ENCODE data around the gene FAM120A. TPM values are rescaled to one million over a fixed set of nuclear protein-coding genes. Genes with fewer than 3 reads are reported as not detected.

FAM120A gene
- total RNA-seq, 2 donors from 2014 or later: 38.3 to 46.1 TPM

DNA sequence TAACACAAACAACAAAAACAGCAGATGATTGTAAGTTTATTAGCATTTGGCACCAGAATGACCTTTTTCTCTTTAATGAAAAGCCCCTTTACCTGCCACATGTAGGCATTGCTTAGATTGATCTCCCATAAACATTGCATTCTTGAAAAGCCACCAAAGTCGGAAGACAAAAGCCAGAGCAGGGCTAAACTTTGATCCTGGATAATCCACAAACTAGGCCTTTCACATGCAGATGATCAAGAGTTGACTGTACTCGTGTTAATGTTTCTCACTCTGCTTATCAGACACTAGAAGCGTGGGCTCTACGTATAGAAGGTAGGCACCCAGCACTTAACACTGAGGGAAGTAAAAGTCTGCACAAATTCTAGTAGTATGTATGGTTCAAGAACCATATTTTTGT, 103.9 kb downstream of the FAM120A start:
- DNase-seq: no peak
- peaks cover 6% of the 10 kb centered on the region for H3K4me1 Mint-ChIP-seq
- no peaks in the 10 kb centered on the region for H3K9me3 Mint-ChIP-seq
- no peak overlapping the region for H3K4me3 Mint-ChIP-seq
- no peak overlapping the region for H3K27ac Mint-ChIP-seq
- Histone ChIP-seq H3K27me3 (ENCODE audit: control insufficient read depth, insufficient read depth, low read length, poor library complexity, severe bottlenecking) (no peaks in the 10 kb centered on the region), H3K27ac (ENCODE audit: low read depth, low read length) (no peak overlapping the region), H3K36me3 (ENCODE audit: control insufficient read depth, insufficient read depth, low read length) (peaks cover 85% of the 10 kb centered on the region), H3K4me1 (ENCODE audit: control insufficient read depth, insufficient read depth, low read length) (no peaks in the 10 kb centered on the region), H3K9ac (ENCODE audit: extremely low read depth, low read length, poor library complexity, severe bottlenecking) (no peak overlapping the region), H3K4me3 (ENCODE audit: low read length) (no peak overlapping the region), H3K9me3 (ENCODE audit: control insufficient read depth, low read length) (no peaks in the 10 kb centered on the region)
- 40 to 78% methylated on average over 2 to 4 of the region's 4 CpGs for WGBS, 2 experiments (ENCODE audit: insufficient coverage in 1 of 2, insufficient read length in 1 of 2)
- H3K36me3 Mint-ChIP-seq (ENCODE audit: low read depth): peaks cover 60% of the 10 kb centered on the region
- no peaks in the 10 kb centered on the region for H3K27me3 Mint-ChIP-seq (ENCODE audit: insufficient read depth)
- TF ChIP-seq, protein P1, sequence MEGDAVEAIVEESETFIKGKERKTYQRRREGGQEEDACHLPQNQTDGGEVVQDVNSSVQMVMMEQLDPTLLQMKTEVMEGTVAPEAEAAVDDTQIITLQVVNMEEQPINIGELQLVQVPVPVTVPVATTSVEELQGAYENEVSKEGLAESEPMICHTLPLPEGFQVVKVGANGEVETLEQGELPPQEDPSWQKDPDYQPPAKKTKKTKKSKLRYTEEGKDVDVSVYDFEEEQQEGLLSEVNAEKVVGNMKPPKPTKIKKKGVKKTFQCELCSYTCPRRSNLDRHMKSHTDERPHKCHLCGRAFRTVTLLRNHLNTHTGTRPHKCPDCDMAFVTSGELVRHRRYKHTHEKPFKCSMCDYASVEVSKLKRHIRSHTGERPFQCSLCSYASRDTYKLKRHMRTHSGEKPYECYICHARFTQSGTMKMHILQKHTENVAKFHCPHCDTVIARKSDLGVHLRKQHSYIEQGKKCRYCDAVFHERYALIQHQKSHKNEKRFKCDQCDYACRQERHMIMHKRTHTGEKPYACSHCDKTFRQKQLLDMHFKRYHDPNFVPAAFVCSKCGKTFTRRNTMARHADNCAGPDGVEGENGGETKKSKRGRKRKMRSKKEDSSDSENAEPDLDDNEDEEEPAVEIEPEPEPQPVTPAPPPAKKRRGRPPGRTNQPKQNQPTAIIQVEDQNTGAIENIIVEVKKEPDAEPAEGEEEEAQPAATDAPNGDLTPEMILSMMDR (conservative IDR thresholded peaks at IDR 0.05): no peak

DNA sequence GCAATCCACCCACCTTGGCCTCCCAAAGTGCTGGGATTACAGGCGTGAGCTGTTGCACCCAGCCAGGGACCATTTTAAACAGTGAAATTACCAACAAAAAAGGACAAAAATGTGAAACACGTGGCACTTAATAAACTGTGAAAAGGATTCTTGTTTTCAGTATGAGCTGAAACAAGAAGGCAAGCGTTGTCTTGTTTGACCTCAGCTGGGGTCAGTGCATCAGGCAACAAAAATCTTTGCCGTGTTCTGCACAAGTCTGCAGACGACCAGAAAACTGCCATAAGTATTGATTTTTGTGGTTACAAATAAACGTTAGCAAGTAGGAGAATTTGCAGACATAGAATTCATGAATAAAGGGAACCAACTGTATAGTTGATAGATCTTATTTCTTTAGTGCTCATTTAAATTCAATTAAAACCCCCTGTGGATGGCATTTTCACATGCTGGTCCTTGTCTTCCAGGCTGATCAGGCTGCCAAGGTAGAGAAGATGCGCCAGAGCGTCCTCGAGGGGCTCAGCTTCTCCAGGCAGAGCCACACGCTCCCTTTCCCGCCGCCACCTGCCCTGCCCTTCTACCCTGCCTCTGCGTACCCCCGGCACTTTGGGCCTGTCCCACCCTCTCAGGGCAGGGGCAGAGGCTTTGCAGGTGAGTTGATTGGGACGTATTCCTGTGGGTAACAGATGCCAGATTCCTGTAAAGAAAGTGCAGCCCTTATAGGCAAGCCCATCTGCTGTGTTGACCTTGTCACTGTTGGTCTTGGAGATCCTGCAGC, 106.1 kb downstream of the FAM120A start:
- TF ChIP-seq, protein P1 (conservative IDR thresholded peaks at IDR 0.05): no peak
- Histone ChIP-seq H3K9me3 (ENCODE audit: control insufficient read depth, low read length) (no peaks in the 10 kb centered on the region), H3K27ac (ENCODE audit: low read depth, low read length) (no peak overlapping the region), H3K36me3 (ENCODE audit: control insufficient read depth, insufficient read depth, low read length) (peaks cover 83% of the 10 kb centered on the region), H3K4me3 (ENCODE audit: low read length) (no peak overlapping the region), H3K27me3 (ENCODE audit: control insufficient read depth, insufficient read depth, low read length, poor library complexity, severe bottlenecking) (no peaks in the 10 kb centered on the region), H3K4me1 (ENCODE audit: control insufficient read depth, insufficient read depth, low read length) (no peaks in the 10 kb centered on the region), H3K9ac (ENCODE audit: extremely low read depth, low read length, poor library complexity, severe bottlenecking) (no peak overlapping the region)
- Mint-ChIP-seq H3K4me1 (peaks cover 6% of the 10 kb centered on the region), H3K9me3 (no peaks in the 10 kb centered on the region), H3K27me3 (ENCODE audit: insufficient read depth) (no peaks in the 10 kb centered on the region), H3K27ac (no peak overlapping the region), H3K36me3 (ENCODE audit: low read depth) (peaks cover 65% of the 10 kb centered on the region), H3K4me3 (no peak overlapping the region)
- DNase-seq: no peak
- WGBS, 2 experiments (ENCODE audit: insufficient coverage in 1 of 2, insufficient read length in 1 of 2): 93 to 98% methylated on average over 13 to 15 of the region's 15 CpGs

DNA sequence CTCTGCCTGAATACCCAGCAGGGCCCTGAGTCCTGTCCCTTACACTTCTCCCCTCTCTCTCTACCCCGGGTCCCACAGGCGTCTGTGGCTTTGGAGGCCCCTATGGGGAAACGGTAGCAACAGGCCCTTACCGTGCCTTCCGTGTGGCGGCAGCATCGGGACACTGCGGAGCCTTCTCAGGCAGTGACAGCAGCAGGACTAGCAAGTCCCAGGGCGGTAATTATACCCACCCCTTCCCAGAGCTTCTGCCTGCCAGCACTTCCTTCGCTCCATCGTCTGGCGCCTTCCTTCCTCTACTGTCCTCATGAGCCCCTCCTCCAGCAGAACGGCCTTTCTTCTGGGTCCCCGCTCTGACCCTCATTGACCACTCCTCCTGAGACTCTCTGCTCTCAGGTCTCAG, 107.0 kb downstream of the FAM120A start:
- H3K36me3 ChIP-seq (ENCODE audit: control insufficient read depth, insufficient read depth, low read length): peaks cover 84% of the 10 kb centered on the region
- no peak overlapping the region for H3K4me3 ChIP-seq (ENCODE audit: low read length)
- TF ChIP-seq, protein P1 (conservative IDR thresholded peaks at IDR 0.05): no peak
- H3K27ac Mint-ChIP-seq: no peak overlapping the region
- no peaks in the 10 kb centered on the region for H3K9me3 Mint-ChIP-seq
- H3K4me3 Mint-ChIP-seq: no peak overlapping the region
- 91 to 94% methylated on average over 2 to 14 of the region's 14 CpGs for WGBS, 2 experiments (ENCODE audit: insufficient coverage in 1 of 2, insufficient read length in 1 of 2)
- H3K27ac ChIP-seq (ENCODE audit: low read depth, low read length): no peak overlapping the region
- no peak for DNase-seq
- no peaks in the 10 kb centered on the region for H3K27me3 Mint-ChIP-seq (ENCODE audit: insufficient read depth)
- H3K27me3 ChIP-seq (ENCODE audit: control insufficient read depth, insufficient read depth, low read length, poor library complexity, severe bottlenecking): no peaks in the 10 kb centered on the region
- no peaks in the 10 kb centered on the region for H3K9me3 ChIP-seq (ENCODE audit: control insufficient read depth, low read length)
- H3K4me1 Mint-ChIP-seq: peaks cover 6% of the 10 kb centered on the region
- H3K36me3 Mint-ChIP-seq (ENCODE audit: low read depth): peaks cover 65% of the 10 kb centered on the region
- no peak overlapping the region for H3K9ac ChIP-seq (ENCODE audit: extremely low read depth, low read length, poor library complexity, severe bottlenecking)
- H3K4me1 ChIP-seq (ENCODE audit: control insufficient read depth, insufficient read depth, low read length): no peaks in the 10 kb centered on the region

Data from endodermal cell (in vitro differentiated cells).